IMR-90 (cell line): Measurements from ENCODE around the gene UNC50.

Experiments
- BHLHE40 ChIP-seq: fragments of 150-350 bp; IDR thresholded peaks from 2 replicates; pipeline ENCODE4 v1.6.1; 2016; ENCODE audit warnings: mild to moderate bottlenecking, low read depth, low read length
- CEBPB ChIP-seq: IDR thresholded peaks from 2 replicates; pipeline ENCODE4 v1.6.1; 2012; ENCODE audit warnings: low read depth, low read length, improper control_type of control experiment
- CTCF ChIP-seq: conservative IDR thresholded peaks from 2 replicates; pipeline ENCODE4 v1.5.1; 2012; ENCODE audit warnings: mild to moderate bottlenecking, low read depth, low read length, improper control_type of control experiment
- FOS ChIP-seq: fragments of 150-350 bp; IDR thresholded peaks from 2 replicates; pipeline ENCODE4 v1.6.1; 2016; ENCODE audit warnings: low read depth, low read length
- MAZ ChIP-seq: IDR thresholded peaks from 2 replicates; pipeline ENCODE4 v1.6.1; 2012; ENCODE audit warnings: low read depth, mild to moderate bottlenecking, low read length, improper control_type of control experiment, moderate library complexity, borderline replicate concordance
- MXI1 ChIP-seq: IDR thresholded peaks from 2 replicates; pipeline ENCODE4 v1.6.1; 2012; ENCODE audit warnings: low read depth, mild to moderate bottlenecking, low read length, moderate library complexity, borderline replicate concordance
- POLR2A ChIP-seq: IDR thresholded peaks from 2 replicates; pipeline ENCODE4 v1.6.1; 2012; ENCODE audit warnings: mild to moderate bottlenecking, low read depth, low read length
- RCOR1 ChIP-seq: IDR thresholded peaks from 2 replicates; pipeline ENCODE4 v1.6.1; 2012; ENCODE audit warnings: mild to moderate bottlenecking, low read length, improper control_type of control experiment; ENCODE audit not compliant: insufficient replicate concordance
- RFX5 ChIP-seq: IDR thresholded peaks from 2 replicates; pipeline ENCODE4 v1.8.0; 2012; ENCODE audit warnings: low read depth, mild to moderate bottlenecking, low read length, moderate library complexity
- USF2 ChIP-seq: fragments of 150-350 bp; IDR thresholded peaks from 2 replicates; pipeline ENCODE4 v1.6.1; 2017; ENCODE audit warnings: mild to moderate bottlenecking, antibody characterized with exemption, low read length, low read depth

- no peak for TF ChIP-seq CTCF
- no peak for TF ChIP-seq MAZ
- no peak for TF ChIP-seq RFX5
- no peak for TF ChIP-seq CEBPB
- TF ChIP-seq POLR2A = no peak
- TF ChIP-seq MXI1 = no peak
- TF ChIP-seq RCOR1 = no peak
- no peak for TF ChIP-seq FOS
- TF ChIP-seq USF2 = no peak
- TF ChIP-seq BHLHE40 = no peak
These were observed 36.6 kb upstream of the UNC50 start for GRCh38 chr2:98571796-98572195.
